Stimulated activated CD4-positive, alpha-beta T cell treated with anti-CD3 and anti-CD28 coated beads, Interleukin-15, amount 100 ng/mL, for 24 hours (primary cell): ENCODE data around the gene GATAD2A.

ENCODE experiments used
- DNase-seq: peaks from one replicate; pipeline ENCODE4 v3.0.0-alpha.2; 2020

GATAD2A gene

GRCh38 chr19:19422156-19422555, 16.7 kb downstream of the GATAD2A start:
- no peak for DNase-seq

- DNase-seq, result no peak
Observed at GRCh38 chr19:19423322-19423721, 17.8 kb downstream of the GATAD2A start.

- DNase-seq, result no peak
Observed at GRCh38 chr19:19425170-19425875, 19.8 kb downstream of the GATAD2A start.

GRCh38 chr19:19426216-19426615, 20.7 kb downstream of the GATAD2A start:
- no peak for DNase-seq

GRCh38 chr19:19426799-19427198, 21.3 kb downstream of the GATAD2A start:
- no peak for DNase-seq

GRCh38 chr19:19427302-19427701, 21.8 kb downstream of the GATAD2A start:
- no peak for DNase-seq

GRCh38 chr19:19427944-19428343, 22.5 kb downstream of the GATAD2A start:
- DNase-seq, result no peak

- no peak for DNase-seq
Observed at GRCh38 chr19:19428746-19429145, 23.3 kb downstream of the GATAD2A start.

- DNase-seq, result no peak
Observed at GRCh38 chr19:19429361-19429760, 23.9 kb downstream of the GATAD2A start.

- DNase-seq, result no peak
Observed at GRCh38 chr19:19432732-19433131, 27.3 kb downstream of the GATAD2A start.

- DNase-seq, result no peak
Observed at GRCh38 chr19:19433666-19434213, 28.3 kb downstream of the GATAD2A start.

- no peak for DNase-seq
Observed at GRCh38 chr19:19434483-19435045, 29.1 kb downstream of the GATAD2A start.

GRCh38 chr19:19436137-19436691, 30.7 kb downstream of the GATAD2A start:
- no peak for DNase-seq

GRCh38 chr19:19438366-19439175, 33.1 kb downstream of the GATAD2A start:
- no peak for DNase-seq

- no peak for DNase-seq
Observed at GRCh38 chr19:19439176-19439482, 33.7 kb downstream of the GATAD2A start.

- no peak for DNase-seq
Observed at GRCh38 chr19:19443283-19443682, 37.8 kb downstream of the GATAD2A start.

- peak; percentile 41 for DNase-seq
Observed at GRCh38 chr19:19443902-19444680, 38.6 kb downstream of the GATAD2A start.

GRCh38 chr19:19444681-19445155, 39.2 kb downstream of the GATAD2A start:
- DNase-seq, result no peak

GRCh38 chr19:19445288-19445687, 39.8 kb downstream of the GATAD2A start:
- DNase-seq, result no peak

- DNase-seq, result no peak
Observed at GRCh38 chr19:19445911-19446361, 40.5 kb downstream of the GATAD2A start.

- DNase-seq, result no peak
Observed at GRCh38 chr19:19446655-19447437, 41.4 kb downstream of the GATAD2A start.
